NCI-H146 (cell line): ENCODE data around the gene DEDD2.

Source experiments
- DNase-seq: peaks from one replicate; lab custom pipeline; 2025; lab: John Stamatoyannopoulos, UW

Gene DEDD2

DNA sequence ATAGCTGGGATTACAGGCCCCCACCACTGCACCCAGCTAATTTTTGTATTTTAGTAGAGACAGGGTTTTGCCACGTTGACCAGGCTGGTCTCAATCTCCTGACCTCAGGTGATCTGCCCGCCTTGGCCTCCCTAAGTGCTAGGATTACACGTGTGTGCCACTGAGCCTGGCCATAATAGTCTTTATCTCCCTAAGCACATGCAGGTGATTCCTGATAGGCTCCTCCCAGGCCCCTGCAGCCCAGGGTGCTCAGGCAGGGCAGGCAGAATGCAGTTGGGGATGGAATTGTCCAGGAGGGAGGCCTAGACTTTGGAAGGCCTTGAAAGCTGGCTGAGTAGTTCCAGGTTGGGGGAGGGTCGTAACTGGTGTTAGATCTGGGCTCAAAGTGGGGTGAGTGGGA, 11.2 kb upstream of the DEDD2 start:
- DNase-seq = no peak

DNA sequence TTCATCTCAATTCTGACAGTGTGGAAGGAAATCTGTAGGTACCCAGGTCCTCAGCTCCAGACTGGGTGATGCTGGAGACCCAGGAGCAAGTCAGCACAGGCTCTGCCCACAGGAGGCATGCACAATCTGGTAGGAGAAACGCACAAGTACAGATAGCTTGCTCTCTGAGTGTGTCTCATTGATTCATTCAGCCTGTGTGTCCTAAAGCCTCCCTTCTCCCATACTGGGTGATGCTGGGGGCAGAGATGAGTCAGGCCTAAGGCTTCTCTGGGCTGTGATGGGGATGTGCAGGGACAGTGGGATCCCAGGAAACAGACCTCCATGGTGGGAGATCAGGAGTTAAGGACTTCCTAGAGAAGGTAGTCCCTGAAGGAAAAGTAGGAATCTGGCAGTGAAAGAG, 9.4 kb upstream of the DEDD2 start:
- no peak for DNase-seq

DNA sequence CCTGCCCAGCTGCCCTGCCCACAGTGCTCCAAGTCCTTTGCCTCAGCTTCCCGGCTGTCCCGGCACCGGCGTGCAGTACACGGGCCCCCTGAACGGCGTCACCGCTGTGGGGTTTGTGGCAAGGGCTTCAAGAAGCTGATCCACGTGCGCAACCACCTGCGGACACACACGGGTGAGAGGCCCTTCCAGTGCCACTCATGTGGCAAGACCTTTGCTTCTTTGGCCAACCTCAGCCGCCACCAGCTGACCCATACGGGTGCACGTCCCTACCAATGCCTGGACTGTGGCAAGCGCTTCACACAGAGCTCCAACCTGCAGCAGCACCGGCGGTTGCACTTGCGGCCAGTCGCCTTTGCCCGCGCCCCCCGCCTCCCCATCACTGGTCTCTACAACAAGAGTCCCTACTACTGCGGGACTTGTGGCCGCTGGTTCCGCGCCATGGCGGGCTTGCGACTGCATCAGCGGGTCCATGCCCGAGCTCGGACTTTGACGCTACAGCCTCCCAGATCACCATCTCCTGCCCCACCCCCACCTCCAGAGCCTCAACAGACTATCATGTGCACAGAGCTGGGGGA, 8.3 kb upstream of the DEDD2 start:
- DNase-seq = no peak

DNA sequence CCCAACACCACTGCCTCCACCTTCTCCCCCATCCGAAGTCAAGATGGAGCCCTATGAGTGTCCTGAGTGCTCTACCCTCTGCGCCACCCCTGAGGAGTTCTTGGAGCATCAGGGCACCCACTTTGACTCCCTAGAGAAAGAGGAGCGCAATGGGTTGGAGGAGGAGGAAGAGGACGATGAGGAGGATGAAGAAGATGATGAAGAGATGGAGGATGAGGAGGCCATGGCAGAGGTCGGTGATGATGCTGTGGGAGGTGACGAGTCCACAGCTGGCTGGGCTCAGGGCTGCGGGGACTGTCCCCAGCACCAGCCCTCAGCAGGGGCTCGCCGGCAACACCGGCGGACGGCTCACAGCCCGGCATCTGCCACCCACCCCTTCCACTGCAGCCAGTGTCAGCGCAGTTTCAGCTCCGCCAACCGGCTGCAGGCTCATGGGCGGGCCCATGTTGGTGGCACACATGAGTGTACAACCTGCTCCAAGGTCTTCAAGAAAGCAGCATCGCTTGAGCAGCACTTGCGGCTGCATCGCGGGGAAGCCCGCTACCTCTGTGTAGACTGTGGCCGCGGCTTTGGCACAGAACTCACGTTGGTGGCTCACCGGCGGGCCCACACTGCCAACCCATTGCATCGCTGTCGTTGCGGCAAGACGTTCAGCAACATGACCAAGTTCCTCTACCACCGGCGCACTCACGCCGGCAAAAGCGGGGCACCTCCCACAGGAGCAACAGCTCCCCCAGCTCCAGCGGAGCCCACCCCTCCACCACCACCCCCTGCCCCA, 7.7 kb upstream of the DEDD2 start:
- DNase-seq = no peak

DNA sequence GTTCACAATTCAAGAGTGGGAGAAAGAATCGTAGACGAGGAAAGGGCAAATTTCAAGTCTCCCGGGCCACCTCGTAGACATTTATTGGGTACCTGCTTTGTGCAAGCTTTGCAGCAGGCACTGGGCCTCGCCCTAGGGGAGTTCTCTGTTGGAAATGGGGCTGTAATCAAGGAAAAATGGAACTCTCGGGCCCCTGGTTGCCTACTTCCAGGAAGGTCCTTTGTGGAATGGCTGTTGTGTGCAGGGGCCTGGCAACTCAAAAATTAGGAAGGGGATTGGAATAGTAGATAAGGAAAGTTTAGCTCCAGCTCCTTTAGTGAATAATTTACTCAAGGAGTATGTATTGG, 3.2 kb upstream of the DEDD2 start:
- no peak for DNase-seq

DNA sequence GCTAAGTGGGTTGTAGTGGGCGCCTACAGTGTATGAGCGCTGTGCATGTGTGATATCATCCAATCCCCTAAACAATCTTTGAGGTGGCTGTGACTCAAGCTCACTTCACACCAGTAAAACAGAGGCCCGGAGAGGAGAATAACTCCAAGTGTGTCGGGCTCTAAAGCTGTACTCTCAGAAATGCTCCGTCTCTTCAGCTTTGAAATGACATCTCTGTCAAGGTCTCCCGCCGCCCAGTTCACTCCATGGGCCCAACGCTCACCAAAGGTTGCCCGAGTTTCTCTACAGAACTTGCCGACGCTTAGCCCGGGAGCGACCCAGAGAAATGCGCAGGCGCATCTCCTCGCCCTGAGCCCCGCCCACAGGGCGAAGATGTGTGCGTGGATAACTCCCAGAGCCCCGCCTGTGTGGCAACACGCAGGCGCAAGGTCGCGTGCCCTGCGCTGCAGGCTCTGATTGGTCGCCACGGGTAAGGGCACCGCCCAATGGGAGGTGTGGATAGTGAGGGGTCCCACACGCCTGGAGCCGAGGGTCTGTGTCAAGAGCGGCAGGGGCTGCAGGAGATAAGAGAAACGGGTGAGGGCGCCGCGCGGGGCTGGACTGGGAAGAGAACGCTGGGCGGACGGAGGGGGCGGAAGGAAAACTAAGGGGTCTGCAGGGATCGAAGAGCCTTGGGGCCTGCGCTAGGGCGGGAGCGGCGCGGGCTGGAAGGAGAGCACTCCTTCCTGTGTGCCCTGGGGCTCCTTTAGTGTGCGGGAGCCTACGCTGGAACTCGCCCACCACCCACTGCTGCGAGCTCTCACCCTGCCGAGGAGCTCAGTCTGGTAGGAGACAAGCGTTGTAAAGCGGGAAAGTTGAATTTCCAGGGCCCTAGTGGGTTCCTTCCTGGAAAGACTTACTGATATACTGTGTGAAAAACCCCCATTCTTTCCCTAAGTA, 2.6 kb upstream of the DEDD2 start, which contains the start of gene ZNF526:
ZNF526 (plus strand) TSS at position 501 of the 939 bp plus-strand sequence. CDS start 4,092 bp downstream, outside the sequence.
- DNase-seq = peak; percentile 99

DNA sequence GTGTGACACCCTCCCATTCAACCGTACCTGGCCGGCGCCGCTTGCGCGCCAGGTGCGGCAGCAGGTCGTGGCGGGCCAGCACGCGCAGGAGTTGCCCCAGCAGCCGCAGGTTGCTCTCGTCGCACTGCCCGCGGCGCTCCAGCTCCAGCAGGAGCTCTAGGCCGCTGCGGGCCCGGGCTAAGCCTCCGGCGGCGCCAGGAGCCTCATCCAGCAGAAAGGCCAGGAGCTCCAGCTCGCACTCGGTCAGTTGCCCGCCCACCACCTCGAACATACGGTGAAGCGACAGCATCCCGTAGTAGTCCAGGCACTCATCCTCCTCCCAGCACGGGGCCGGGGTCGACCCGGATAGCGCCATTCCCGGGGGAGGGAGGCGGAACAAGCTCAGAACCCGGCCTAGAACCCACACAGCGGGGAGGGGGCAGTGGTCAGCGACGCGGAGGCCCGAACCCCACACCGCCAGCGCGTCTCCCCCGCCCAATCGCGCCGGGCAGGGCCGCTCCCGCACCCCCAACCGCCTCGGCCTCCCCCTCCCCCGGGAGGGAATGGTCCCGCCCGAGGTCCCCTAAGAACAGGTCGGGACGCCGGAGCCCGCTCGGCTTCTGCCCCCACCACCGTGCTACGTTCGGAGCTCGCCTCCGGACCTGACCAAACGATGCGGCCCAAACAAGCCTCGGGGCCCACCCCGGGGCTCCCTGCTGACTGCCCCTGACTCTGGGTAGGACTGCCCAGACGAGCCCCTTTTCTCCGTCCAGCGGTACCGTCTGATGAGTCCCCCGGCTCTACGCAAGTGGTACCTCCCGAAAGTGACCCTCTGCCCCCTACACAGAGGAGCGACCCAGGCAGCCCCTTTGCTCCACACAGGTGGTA, 591 bp downstream of the DEDD2 start:
- peak; percentile 80 for DNase-seq

DNA sequence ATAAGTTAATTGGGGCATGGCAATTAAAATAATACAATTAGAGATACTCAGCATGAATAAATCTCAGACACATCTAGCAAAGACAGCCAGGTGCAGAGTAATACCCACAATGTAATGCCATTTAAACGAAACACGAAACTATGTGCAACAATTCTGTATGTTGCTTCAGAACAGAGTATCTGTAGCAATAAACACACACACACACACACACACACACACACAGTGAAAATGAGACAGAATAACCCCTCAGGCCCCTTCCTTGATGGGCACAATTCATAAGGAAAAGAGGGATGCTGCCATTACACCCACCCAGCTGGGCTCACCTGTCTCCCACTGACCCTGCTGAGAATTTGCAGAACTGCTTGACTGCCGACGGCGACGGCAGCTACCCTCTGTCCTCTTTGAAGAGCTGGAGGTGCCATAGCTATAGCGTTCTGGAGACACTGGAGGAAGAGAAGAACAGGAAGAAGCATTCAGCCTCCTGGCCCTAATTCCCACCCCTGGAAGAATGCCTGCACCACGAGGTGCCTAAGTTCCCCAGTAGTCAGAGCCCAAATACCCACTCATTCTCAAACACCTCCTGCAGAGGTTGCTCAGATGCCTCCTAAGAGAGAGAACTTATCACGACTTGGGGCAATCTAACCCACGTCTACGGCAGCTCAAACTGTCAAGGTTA, 2.5 kb downstream of the DEDD2 start:
- DNase-seq = no peak

DNA sequence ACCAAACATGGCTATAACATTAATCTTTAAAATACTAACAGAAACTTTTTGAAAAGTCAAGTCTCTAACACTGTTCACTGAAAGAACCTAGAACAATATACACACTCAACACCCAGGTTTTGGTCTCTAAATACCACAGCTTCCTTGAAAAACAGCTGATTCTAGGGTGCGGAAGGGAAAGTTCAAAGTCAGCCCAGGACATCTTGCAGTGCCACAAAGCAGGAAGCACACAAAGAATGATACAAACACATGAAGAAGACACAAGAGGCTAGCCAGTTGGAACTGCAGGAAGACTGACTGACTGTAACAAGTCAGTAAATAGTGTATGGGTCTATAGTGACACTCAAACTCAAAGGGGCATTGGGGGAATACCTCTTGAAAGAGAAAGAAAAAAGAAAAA, 4.6 kb downstream of the DEDD2 start:
- DNase-seq = no peak

- DNase-seq = no peak
These were observed 8.9 kb downstream of the DEDD2 start for GRCh38 chr19:42208612-42209011.

DNA sequence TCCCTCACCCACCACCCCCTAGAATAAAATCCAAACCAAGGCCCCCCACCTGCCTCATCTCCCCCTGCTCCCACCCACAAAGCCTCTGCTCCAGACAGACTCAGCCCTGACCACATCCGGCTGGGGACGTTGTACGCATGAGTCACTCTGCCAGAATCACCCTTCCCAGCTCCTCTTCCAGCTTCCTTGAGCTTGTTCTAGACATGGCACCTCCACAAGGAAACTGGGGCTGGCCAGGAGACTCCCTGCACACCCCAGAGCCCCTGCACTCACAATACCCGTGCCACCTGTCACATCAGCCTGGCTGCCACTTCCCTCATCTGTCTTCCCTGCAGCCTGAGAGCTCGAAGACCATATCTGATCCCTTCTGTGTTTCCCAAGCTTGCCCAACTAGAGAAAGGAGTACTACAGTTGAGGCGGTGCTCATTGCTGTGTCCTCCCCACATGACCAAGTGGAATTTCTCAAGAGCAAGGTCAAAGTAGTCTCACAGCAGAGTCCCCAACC, 9.7 kb downstream of the DEDD2 start:
- DNase-seq = no peak

DNA sequence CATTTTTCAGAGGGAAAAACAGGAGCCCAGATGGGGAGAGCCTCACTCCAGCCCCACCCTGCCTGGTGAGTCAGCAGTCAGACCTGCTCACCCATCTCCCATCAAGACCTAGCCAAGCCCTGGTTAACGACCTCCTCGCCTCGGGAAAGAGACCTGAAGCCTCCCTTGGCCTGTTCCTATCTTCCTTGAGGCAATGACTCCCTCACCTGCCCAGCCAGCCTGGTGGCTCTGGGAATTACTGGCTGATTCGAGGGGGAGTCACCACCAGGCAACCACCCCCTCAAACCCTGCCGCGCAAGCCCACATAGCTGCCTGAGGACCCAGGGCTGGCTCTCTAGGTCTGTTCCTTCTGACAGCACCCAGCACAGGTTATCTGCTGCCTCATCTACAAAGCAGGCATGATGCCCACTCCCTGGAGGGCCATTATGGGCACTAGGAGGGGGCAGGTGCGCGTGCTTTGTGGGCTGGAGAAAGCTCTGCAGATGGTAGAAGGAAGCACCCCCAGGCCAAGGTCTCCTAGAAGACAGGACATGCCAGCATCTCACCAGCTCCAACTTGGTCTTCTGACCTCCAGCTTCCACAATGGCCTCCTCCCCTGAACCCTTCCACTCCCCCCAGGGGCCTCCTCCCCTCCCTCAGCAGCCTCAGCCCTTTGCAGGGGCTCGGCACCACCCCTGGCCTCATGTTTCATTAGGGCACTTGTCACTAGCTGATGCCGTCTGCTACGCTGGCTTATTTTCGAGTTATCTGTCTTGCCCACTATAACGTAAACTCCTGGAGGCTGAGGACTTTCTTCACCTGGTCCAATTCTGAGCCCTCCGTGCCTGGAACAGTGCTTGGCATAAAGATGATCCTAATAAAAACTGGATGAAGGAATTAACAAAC, 10.4 kb downstream of the DEDD2 start:
- DNase-seq = no peak

DNA sequence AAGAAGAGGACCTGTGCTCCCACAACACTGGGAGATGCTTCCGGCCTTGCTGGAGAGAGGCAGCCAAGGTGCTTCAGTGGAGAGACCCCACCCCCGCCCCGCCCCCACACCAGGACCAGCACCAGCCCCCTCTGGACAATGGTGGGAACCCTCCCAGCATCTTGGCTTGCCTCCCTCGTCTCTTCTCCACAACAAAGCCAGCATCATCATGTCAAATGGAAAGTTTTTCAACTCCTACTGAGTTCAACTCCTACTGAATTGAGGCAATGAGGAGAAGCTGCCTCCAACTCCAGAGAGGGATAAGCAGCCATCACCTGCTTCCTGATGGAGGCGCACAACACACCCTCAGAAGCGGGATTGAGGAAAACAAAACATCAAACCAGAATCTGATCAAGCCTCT, 12.8 kb downstream of the DEDD2 start:
- DNase-seq = no peak

GRCh38 chr19:42203700-42204099, 13.8 kb downstream of the DEDD2 start:
- no peak for DNase-seq

DNA sequence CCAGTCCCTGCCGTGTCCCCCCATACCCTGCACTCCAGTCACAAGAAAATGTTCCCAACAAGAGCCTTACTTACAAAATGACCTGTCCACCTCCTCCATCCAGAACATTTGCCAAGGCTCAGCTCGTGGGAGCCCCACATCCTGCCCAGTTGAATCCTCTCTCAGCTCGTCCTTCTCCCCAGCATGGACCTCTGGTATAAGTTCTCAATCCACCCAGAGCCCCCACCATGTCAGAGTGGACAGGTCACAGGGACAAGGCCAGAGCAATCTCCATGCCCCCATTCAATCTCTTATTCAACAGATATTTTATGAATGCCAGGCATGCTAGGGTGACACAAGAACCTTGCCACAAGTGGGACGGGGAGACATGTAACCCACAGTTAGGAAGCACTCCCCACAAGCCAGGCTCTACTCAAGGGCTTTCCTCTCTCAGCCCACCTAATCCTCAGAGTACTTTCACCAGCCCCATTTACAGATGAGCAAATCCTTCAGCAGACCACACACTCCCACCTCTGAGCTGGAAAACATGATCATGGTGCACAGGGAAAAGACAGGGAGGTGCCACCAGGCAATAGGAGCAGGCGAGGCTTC, 15.1 kb downstream of the DEDD2 start:
- no peak for DNase-seq

- DNase-seq = no peak
These were observed 15.8 kb downstream of the DEDD2 start for GRCh38 chr19:42201489-42202289.

- no peak for DNase-seq
These were observed 17.3 kb downstream of the DEDD2 start for GRCh38 chr19:42200116-42200715.

GRCh38 chr19:42199440-42200115, 17.9 kb downstream of the DEDD2 start:
- no peak for DNase-seq
